Activated naive CD8-positive, alpha-beta T cell treated with anti-CD3 and anti-CD28 coated beads, Interleukin-2, amount 10 ng/mL, durations not matched to agents 7 days and 5 days (primary cell): ENCODE measurements around the gene SOS2. TPM values are rescaled to one million over a fixed set of nuclear protein-coding genes. Genes with fewer than 3 reads are reported as not detected.

Experiments
- ATAC-seq: fragments of 150-1000 bp; cut with Tn5 transposase; one replicate; pipeline ENCODE4 v1.10.0; 2021; ENCODE audit warnings: low read depth, moderate library complexity
- POLR2A ChIA-PET: fragments of 350-600 bp; sonication (Branson Sonifier 250); formaldehyde crosslinking; loops from one replicate; lab custom pipeline; 2021; ENCODE audit warnings: antibody characterized with exemption; lab: Charles Lee
- DNase-seq: peaks from one replicate; pipeline ENCODE4 v3.0.0; 2021
- H3K27ac Mint-ChIP-seq: one replicate; pipeline ENCODE4 v1.8.0; 2022; ENCODE audit warnings: mild to moderate bottlenecking, mixed read lengths
- H3K27me3 Mint-ChIP-seq: one replicate; pipeline ENCODE4 v1.8.0; 2022; ENCODE audit warnings: mild to moderate bottlenecking, moderate library complexity, mixed read lengths
- H3K36me3 Mint-ChIP-seq: one replicate; pipeline ENCODE4 v1.8.0; 2021; ENCODE audit warnings: mild to moderate bottlenecking, mixed read lengths
- H3K4me1 Mint-ChIP-seq: one replicate; pipeline ENCODE4 v1.8.0; 2021; ENCODE audit warnings: mixed read lengths
- H3K4me3 Mint-ChIP-seq: one replicate; pipeline ENCODE4 v1.8.0; 2022; ENCODE audit warnings: mild to moderate bottlenecking, moderate library complexity, mixed read lengths
- H3K9me3 Mint-ChIP-seq: one replicate; pipeline ENCODE4 v1.8.0; 2021; ENCODE audit warnings: mixed read lengths
- total RNA-seq, 2 experiments: library from RNA; stranded (reverse); gene quantifications; one replicate each; pipeline ENCODE4 v1.2.3, GENCODE V29; 2021

Gene SOS2
- total RNA-seq, 2 experiments from 2014 or later, result 34.6 to 36.1 TPM

DNA sequence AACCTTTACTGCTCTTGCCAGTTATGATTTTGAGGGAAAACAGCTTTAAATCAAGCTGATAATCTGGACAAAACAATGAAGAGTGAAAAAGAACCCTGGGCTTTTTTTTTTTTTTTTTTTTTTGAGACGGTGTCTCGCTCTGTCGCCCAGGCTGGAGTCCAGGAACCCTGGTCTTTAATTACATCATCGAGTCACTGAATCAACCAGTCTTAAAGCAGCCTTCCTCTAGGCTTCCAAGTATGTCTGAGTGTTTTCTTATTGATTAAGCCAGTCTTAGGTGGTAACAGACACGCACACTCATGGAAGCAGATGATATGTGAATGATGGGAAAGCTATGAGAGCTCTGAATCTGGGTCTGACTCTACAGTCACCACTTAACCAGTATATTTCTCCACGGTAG is 109.1 kb downstream of the SOS2 start:
- H3K27ac Mint-ChIP-seq, result no peak overlapping the region
- no peaks in the 10 kb centered on the region for H3K27me3 Mint-ChIP-seq
- H3K4me1 Mint-ChIP-seq, result peaks cover 3% of the 10 kb centered on the region
- POLR2A ChIA-PET, result no interaction called here
- no peak for DNase-seq
- ATAC-seq, result no peak
- no peak overlapping the region for H3K4me3 Mint-ChIP-seq
- H3K36me3 Mint-ChIP-seq, result peaks cover 20% of the 10 kb centered on the region
- H3K9me3 Mint-ChIP-seq, result no peaks in the 10 kb centered on the region

GRCh38 chr14:50121486-50121885 is 109.9 kb downstream of the SOS2 start:
- POLR2A ChIA-PET, result no interaction called here
- H3K27ac Mint-ChIP-seq, result no peak overlapping the region

DNA sequence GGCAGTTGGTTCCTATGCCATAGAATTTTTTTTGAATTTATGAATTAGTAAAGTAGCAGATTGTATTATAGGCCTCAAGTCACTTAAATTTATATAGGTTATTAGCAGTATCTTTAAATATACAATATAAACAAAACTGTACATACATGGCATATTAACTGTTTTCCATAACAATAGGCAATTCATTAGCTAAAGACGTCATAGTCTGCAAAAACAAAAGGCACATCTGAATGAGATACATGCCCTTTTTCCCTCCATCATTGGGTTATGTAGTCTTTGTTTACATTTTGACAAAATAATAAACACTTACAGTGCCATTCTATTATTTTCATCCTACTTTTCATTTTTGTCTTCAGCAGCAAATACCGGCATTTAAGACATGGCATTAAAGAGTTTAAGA is 113.9 kb downstream of the SOS2 start:
- POLR2A ChIA-PET, result interaction anchor here (1.2 to 3.2 kb wide), 9 partner anchors 117 to 483 kb away, joined by 3 to 29 read pairs (median 7); partner anchors contain the start of genes CDKL1, KLHDC2 and NEMF
- ATAC-seq, result no peak
- DNase-seq, result no peak
- H3K4me1 Mint-ChIP-seq, result peaks cover 25% of the 10 kb centered on the region
- H3K4me3 Mint-ChIP-seq, result no peak overlapping the region
- no peaks in the 10 kb centered on the region for H3K27me3 Mint-ChIP-seq
- H3K9me3 Mint-ChIP-seq, result no peaks in the 10 kb centered on the region
- H3K36me3 Mint-ChIP-seq, result peaks cover 10% of the 10 kb centered on the region
- H3K27ac Mint-ChIP-seq, result no peak overlapping the region

More at GRCh38 chr14:50121486-50121885, 109.9 kb downstream of the SOS2 start:
- DNase-seq, result no peak
- Mint-ChIP-seq H3K36me3 (peaks cover 19% of the 10 kb centered on the region), H3K4me1 (peaks cover 7% of the 10 kb centered on the region), H3K4me3 (no peak overlapping the region), H3K27me3 (no peaks in the 10 kb centered on the region), H3K9me3 (no peaks in the 10 kb centered on the region)
- ATAC-seq, result no peak

- peaks cover 25% of the 10 kb centered on the region for H3K4me1 Mint-ChIP-seq
- H3K27me3 Mint-ChIP-seq, result no peaks in the 10 kb centered on the region
- POLR2A ChIA-PET, result interaction anchor here (0.6 to 3.2 kb wide), 18 partner anchors 9 to 483 kb away, joined by 3 to 29 read pairs (median 5); partner anchors contain the start of genes ARF6, CDKL1, KLHDC2 and NEMF
- ATAC-seq (no peak), DNase-seq (no peak)
- peak overlapping the region; percentile 99 for H3K27ac Mint-ChIP-seq
- H3K36me3 Mint-ChIP-seq, result peaks cover 10% of the 10 kb centered on the region
- no peaks in the 10 kb centered on the region for H3K9me3 Mint-ChIP-seq
- peak overlapping the region; percentile 97 for H3K4me3 Mint-ChIP-seq
Measured at GRCh38 chr14:50116966-50117365, 114.4 kb downstream of the SOS2 start.

DNA sequence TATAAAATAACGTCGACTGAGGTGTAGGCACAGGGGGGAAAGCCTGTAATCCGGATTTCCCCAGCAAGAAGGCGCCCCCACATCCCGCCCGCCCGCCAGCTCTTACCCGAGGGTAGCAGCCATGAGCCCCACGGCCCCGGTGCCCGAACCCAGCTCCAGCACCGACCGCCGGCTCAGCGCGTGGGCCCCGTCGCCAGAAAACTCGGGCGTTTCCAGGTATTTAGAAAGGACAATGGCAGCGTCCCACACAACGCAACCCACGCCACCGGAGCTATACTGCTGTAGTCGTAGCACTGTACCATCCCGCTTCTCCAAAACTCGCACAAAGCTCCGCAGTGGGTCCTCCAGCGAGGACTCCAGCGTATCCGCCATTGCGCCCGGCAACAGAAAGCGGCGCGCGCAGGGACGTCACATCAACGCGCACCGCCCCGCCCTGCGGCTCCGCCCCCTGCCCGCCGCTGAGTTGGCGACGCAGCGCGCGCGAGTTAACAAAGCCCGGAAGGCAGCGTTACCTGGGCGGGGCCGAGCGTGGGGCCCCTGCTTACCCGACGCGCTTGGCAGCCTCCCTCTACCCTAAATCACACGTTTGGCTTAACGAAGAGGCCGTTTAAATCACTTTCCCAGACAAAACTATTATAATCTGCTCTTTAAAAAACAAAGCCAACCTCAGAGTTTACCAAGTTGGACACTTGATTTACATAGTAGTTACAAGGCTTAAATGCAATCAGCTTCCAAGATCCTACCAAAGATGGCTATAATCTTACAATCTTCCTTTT is 115.0 kb downstream of the SOS2 start, which contains the start of gene VCPKMT:
VCPKMT (minus strand) TSS at position 392 of the 776 bp plus-strand sequence; CDS start at position 372, 20 bp downstream.
- Mint-ChIP-seq H3K4me1 (peaks cover 25% of the 10 kb centered on the region), H3K27ac (peak within 1 kb of the TSS; percentile 99), H3K9me3 (no peaks in the 10 kb centered on the region), H3K36me3 (peaks cover 10% of the 10 kb centered on the region), H3K27me3 (no peaks in the 10 kb centered on the region), H3K4me3 (peak within 1 kb of the TSS; percentile 97)
- peak; percentile 99 for DNase-seq
- POLR2A ChIA-PET, result interaction anchor here (0.6 to 3.2 kb wide), 19 partner anchors 9 to 482 kb away, joined by 3 to 29 read pairs (median 5); partner anchors contain the start of genes ARF6, CDKL1, KLHDC2 and NEMF
- ATAC-seq, result peak; percentile 98

DNA sequence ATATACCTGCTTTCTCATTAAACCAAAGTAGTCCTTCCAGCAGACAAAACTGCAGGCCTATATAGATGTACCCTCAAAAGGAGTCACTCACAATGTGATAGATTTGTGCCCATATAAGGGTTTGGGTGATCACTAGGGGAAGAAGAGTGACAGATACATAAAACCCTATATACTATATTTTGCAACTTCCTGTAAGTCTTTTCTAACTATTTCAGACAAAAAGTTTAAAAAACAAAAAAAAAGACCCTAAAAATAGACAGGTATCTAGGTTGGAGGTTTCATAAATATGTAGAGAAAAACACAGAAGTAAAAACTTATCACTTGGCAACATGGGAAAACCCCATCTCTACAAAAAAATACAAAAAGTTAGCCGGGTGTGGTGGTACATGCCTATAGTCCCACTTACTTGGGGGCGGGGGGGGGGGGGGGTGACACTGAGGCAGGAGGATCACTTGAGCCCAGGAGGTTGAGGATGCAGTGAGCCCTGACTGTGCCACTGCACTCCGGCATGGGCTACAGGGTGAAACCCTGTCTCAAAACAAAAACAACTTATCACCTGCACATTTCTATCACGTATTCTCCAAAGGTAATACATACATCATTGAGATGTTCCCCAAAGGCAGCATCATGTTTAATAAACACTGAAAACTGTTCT is 117.9 kb downstream of the SOS2 start:
- no peak for DNase-seq
- H3K27ac Mint-ChIP-seq, result peak overlapping the region; percentile 36
- no peak for ATAC-seq
- H3K4me3 Mint-ChIP-seq, result peak overlapping the region; percentile 47
- peaks cover 29% of the 10 kb centered on the region for H3K4me1 Mint-ChIP-seq
- H3K27me3 Mint-ChIP-seq, result no peaks in the 10 kb centered on the region
- H3K36me3 Mint-ChIP-seq, result peaks cover 15% of the 10 kb centered on the region
- POLR2A ChIA-PET, result interaction anchor here (1.0 kb wide), 1 partner anchor 251 kb away, joined by 9 read pairs; no protein-coding TSS in a partner anchor
- no peaks in the 10 kb centered on the region for H3K9me3 Mint-ChIP-seq

DNA sequence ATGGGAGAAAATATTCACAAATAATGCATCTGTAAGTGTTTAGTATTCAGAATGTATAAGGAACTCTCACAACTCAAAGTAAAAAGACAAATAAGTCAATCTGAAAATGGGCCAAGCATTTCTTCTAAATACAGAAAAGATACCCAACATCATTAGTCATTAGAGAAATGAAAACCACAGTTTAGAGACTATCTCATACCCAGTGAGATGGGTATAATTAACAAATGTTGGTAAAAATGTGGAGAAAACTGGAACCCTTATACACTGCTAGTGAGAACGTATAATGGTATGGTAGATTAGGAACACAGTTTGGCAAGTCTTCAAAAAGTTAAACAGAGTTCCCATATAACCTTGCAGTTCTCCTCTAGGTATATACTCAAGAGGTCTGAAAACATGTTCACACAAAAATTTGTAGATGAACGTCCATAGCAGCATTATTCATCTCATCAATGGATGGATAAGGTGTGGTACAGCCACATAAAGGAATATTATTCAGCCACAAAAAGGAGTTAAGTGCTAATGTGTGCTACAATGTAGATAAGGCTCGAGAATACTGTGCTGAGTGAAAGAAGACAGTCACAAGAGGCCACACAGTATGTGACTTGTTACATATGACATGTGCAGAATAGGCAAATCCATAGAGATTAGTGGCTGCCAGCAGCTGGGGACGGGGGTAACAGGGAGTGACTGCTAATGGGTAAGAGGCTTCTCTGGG is 120.9 kb downstream of the SOS2 start:
- peaks cover 23% of the 10 kb centered on the region for H3K4me1 Mint-ChIP-seq
- H3K9me3 Mint-ChIP-seq, result no peaks in the 10 kb centered on the region
- H3K27me3 Mint-ChIP-seq, result no peaks in the 10 kb centered on the region
- no peak overlapping the region for H3K27ac Mint-ChIP-seq
- no peak for DNase-seq
- POLR2A ChIA-PET, result no interaction called here
- peaks cover 10% of the 10 kb centered on the region for H3K36me3 Mint-ChIP-seq
- no peak overlapping the region for H3K4me3 Mint-ChIP-seq
- ATAC-seq, result no peak

GRCh38 chr14:50109342-50109741 is 122.0 kb downstream of the SOS2 start:
- ATAC-seq (no peak), DNase-seq (no peak)
- no peaks in the 10 kb centered on the region for H3K27me3 Mint-ChIP-seq
- peaks cover 10% of the 10 kb centered on the region for H3K36me3 Mint-ChIP-seq
- no peak overlapping the region for H3K27ac Mint-ChIP-seq
- H3K9me3 Mint-ChIP-seq, result no peaks in the 10 kb centered on the region
- H3K4me3 Mint-ChIP-seq, result no peak overlapping the region
- POLR2A ChIA-PET, result interaction anchor here (0.6 kb wide), 1 partner anchor 515 kb away, joined by 3 read pairs; no protein-coding TSS in a partner anchor
- H3K4me1 Mint-ChIP-seq, result peaks cover 18% of the 10 kb centered on the region

- no peaks in the 10 kb centered on the region for H3K9me3 Mint-ChIP-seq
- H3K36me3 Mint-ChIP-seq, result peaks cover 10% of the 10 kb centered on the region
- H3K4me3 Mint-ChIP-seq, result no peak overlapping the region
- POLR2A ChIA-PET, result interaction anchor here (0.6 to 1.7 kb wide), 8 partner anchors 7 to 255 kb away, joined by 3 to 6 read pairs (median 4); partner anchors contain the start of genes NEMF and VCPKMT
- H3K27ac Mint-ChIP-seq, result no peak overlapping the region
- H3K4me1 Mint-ChIP-seq, result peaks cover 18% of the 10 kb centered on the region
- no peak for ATAC-seq
- DNase-seq, result no peak
- H3K27me3 Mint-ChIP-seq, result no peaks in the 10 kb centered on the region
Measured at GRCh38 chr14:50107850-50108249, 123.5 kb downstream of the SOS2 start.

GRCh38 chr14:50106178-50106577 is 125.2 kb downstream of the SOS2 start:
- no peak overlapping the region for H3K4me3 Mint-ChIP-seq
- no peaks in the 10 kb centered on the region for H3K27me3 Mint-ChIP-seq
- no peak for DNase-seq
- POLR2A ChIA-PET, result interaction anchor here (1.5 kb wide), 1 partner anchor 24 kb away, joined by 3 read pairs; no protein-coding TSS in a partner anchor
- peak overlapping the region; percentile 76 for H3K27ac Mint-ChIP-seq
- peaks cover 20% of the 10 kb centered on the region for H3K4me1 Mint-ChIP-seq
- H3K36me3 Mint-ChIP-seq, result peaks cover 10% of the 10 kb centered on the region
- H3K9me3 Mint-ChIP-seq, result no peaks in the 10 kb centered on the region
- ATAC-seq, result no peak

DNA sequence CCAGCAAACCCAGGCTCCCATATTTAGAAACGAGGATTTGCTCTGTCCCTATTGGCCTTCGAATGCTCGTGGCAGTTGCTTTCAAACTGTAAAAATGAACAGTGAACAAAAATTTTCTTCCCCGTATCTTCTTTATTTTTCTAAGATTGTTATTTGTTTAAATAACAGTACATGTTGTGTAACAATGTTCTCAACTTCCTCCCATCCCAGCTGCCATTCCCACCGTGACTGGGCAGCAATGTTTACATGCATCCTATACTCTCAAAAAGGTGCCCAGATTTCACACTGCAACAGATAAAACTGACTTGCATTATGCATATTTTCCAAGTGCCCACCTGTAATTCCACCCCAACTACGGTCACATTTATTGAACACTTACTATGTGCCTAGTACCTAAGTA is 127.8 kb downstream of the SOS2 start:
- Mint-ChIP-seq H3K27ac (peak overlapping the region; percentile 88), H3K36me3 (peaks cover 6% of the 10 kb centered on the region), H3K27me3 (no peaks in the 10 kb centered on the region), H3K4me1 (peaks cover 41% of the 10 kb centered on the region), H3K4me3 (peak overlapping the region; percentile 80), H3K9me3 (no peaks in the 10 kb centered on the region)
- ATAC-seq (no peak), DNase-seq (no peak)
- POLR2A ChIA-PET, result interaction anchor here (0.6 to 6.0 kb wide), 15 partner anchors 8 to 251 kb away, joined by 3 to 66 read pairs (median 7); partner anchors contain the start of genes NEMF and VCPKMT

- POLR2A ChIA-PET, result interaction anchor here (0.6 to 6.0 kb wide), 6 partner anchors 19 to 320 kb away, joined by 3 to 66 read pairs (median 48); no protein-coding TSS in a partner anchor
- ATAC-seq (no peak), DNase-seq (no peak)
- Mint-ChIP-seq H3K4me1 (peaks cover 52% of the 10 kb centered on the region), H3K36me3 (peaks cover 11% of the 10 kb centered on the region), H3K4me3 (no peak overlapping the region), H3K27me3 (no peaks in the 10 kb centered on the region), H3K9me3 (no peaks in the 10 kb centered on the region), H3K27ac (no peak overlapping the region)
Measured at GRCh38 chr14:50101417-50101816, 130.0 kb downstream of the SOS2 start.
